Naive thymus-derived CD8-positive, alpha-beta T cell (primary cell): ENCODE results near the gene HS3ST5. TPM values are rescaled to one million over a fixed set of nuclear protein-coding genes. Genes with fewer than 3 reads are reported as not detected.

Experiments
- ATAC-seq, 2 donors: fragments of 150-1000 bp; cut with Tn5 transposase in 1 of 2; sonication (Bioruptor Pico), chemical (Tn5 transposase) in 1 of 2; 1 replicate in 1 of 2; 2 replicates in 1 of 2; pipeline ENCODE4 v1.10.0; 2021; ENCODE audit warnings: mild to moderate bottlenecking in 2 of 2, moderate library complexity in 2 of 2
- POLR2A ChIA-PET: fragments of 350-600 bp; sonication (Branson Sonifier 250); formaldehyde crosslinking; loops from one replicate; lab custom pipeline; 2021; ENCODE audit warnings: antibody characterized with exemption; lab: Charles Lee
- DNase-seq, 10 donors: peaks; one replicate each; pipeline versions ENCODE4 v3.0.0 to v3.0.0-alpha.2; 2020 to 2022
- H3K27ac Mint-ChIP-seq, 10 donors: one replicate each; pipeline ENCODE4 v1.8.0; 2020 to 2022; ENCODE audit warnings: mild to moderate bottlenecking in 10 of 10, mixed read lengths in 10 of 10, moderate library complexity in 4 of 10, inconsistent platforms in 1 of 10
- H3K27me3 Mint-ChIP-seq, 5 donors: one replicate each; pipeline ENCODE4 v1.8.0; 2021 to 2022; ENCODE audit warnings: mixed read lengths in 5 of 5
- H3K36me3 Mint-ChIP-seq, 3 donors: one replicate each; pipeline ENCODE4 v1.8.0; 2020 to 2022; ENCODE audit warnings: mixed read lengths in 3 of 3, mild to moderate bottlenecking in 2 of 3, inconsistent platforms in 1 of 3
- H3K4me1 Mint-ChIP-seq, 4 donors: one replicate each; pipeline ENCODE4 v1.8.0; 2021 to 2022; ENCODE audit warnings: mixed read lengths in 4 of 4
- H3K4me3 Mint-ChIP-seq, 10 donors: one replicate each; pipeline ENCODE4 v1.8.0; 2020 to 2022; ENCODE audit warnings: mild to moderate bottlenecking in 10 of 10, mixed read lengths in 10 of 10, moderate library complexity in 6 of 10, inconsistent platforms in 1 of 10
- H3K9me3 Mint-ChIP-seq, 9 donors: one replicate each; pipeline ENCODE4 v1.8.0; 2020 to 2022; ENCODE audit warnings: mixed read lengths in 9 of 9, mild to moderate bottlenecking in 3 of 9, inconsistent platforms in 1 of 9, moderate library complexity in 1 of 9
- polyA plus RNA-seq, 3 donors: library from polyadenylated mRNA; unstranded; fragments of 300-500 nt; fragmentation: Illumina TruSeq; gene quantifications; one replicate each; pipeline ENCODE4 v1.2.3, GENCODE V29; 2021
- total RNA-seq, 8 experiments: library from RNA in 2 of 8; stranded (reverse) in 2 of 8; gene quantifications; one replicate each; pipeline ENCODE4 v1.2.3 and lab custom pipeline; 2021 to 2026

Gene HS3ST5
- total RNA-seq, result not detected
- polyA plus RNA-seq, result not detected
- 0 reads per million in 6 experiments for total RNA-seq (lab: John Stamatoyannopoulos, UW)

GRCh38 chr6:114342826-114343781 is at the start of gene HS3ST5:
Gene HS3ST5 (minus strand): TSS chr6:114343023. CDS start chr6:114062845, 280,178 bp downstream.
- H3K4me1 Mint-ChIP-seq, result peaks cover 0 to 8% (median 1%) of the 10 kb centered on the region in 4 donors
- H3K4me3 Mint-ChIP-seq, result peak within 1 kb of the TSS in 4 of 10 donors; percentile 15 to 37 (median 34)
- H3K27me3 Mint-ChIP-seq, result peaks cover 12 to 25% (median 20%) of the 10 kb centered on the region in 5 donors
- no peaks in the 10 kb centered on the region for H3K36me3 Mint-ChIP-seq
- ATAC-seq (no peak), DNase-seq (peak in 1 of 10 donors; percentile 2)
- peaks cover 0 to 2% (median 0%) of the 10 kb centered on the region in 9 donors for H3K9me3 Mint-ChIP-seq
- peak within 1 kb of the TSS in 1 of 10 donors; percentile 68 for H3K27ac Mint-ChIP-seq
- POLR2A ChIA-PET, result no interaction called here

- POLR2A ChIA-PET, result no interaction called here
- H3K27me3 Mint-ChIP-seq, result no peaks in the 10 kb centered on the region
- H3K27ac Mint-ChIP-seq, result no peak overlapping the region
- ATAC-seq (no peak), DNase-seq (no peak)
- no peak overlapping the region for H3K4me3 Mint-ChIP-seq
- no peaks in the 10 kb centered on the region for H3K4me1 Mint-ChIP-seq
- H3K36me3 Mint-ChIP-seq, result no peaks in the 10 kb centered on the region
- peaks cover 0 to 9% (median 0%) of the 10 kb centered on the region in 9 donors for H3K9me3 Mint-ChIP-seq
Observed at GRCh38 chr6:114390176-114390575, 47.4 kb upstream of the HS3ST5 start.

- POLR2A ChIA-PET, result no interaction called here
- no peak overlapping the region for H3K27ac Mint-ChIP-seq
- no peak overlapping the region for H3K4me3 Mint-ChIP-seq
- DNase-seq (no peak), ATAC-seq (no peak)
- H3K36me3 Mint-ChIP-seq, result no peaks in the 10 kb centered on the region
- H3K9me3 Mint-ChIP-seq, result peaks cover 0 to 9% (median 0%) of the 10 kb centered on the region in 9 donors
- H3K4me1 Mint-ChIP-seq, result no peaks in the 10 kb centered on the region
- no peaks in the 10 kb centered on the region for H3K27me3 Mint-ChIP-seq
Observed at GRCh38 chr6:114389111-114389510, 46.3 kb upstream of the HS3ST5 start.

GRCh38 chr6:114382406-114382805 is 39.6 kb upstream of the HS3ST5 start:
- POLR2A ChIA-PET, result no interaction called here
- Mint-ChIP-seq H3K9me3 (peaks cover 0 to 3% (median 0%) of the 10 kb centered on the region in 9 donors), H3K27me3 (peaks cover 0 to 4% (median 0%) of the 10 kb centered on the region in 5 donors), H3K4me3 (no peak overlapping the region), H3K36me3 (no peaks in the 10 kb centered on the region), H3K4me1 (no peaks in the 10 kb centered on the region), H3K27ac (no peak overlapping the region)
- DNase-seq, result no peak
- ATAC-seq, result no peak

GRCh38 chr6:114377881-114378280 is 35.1 kb upstream of the HS3ST5 start:
- no peaks in the 10 kb centered on the region for H3K4me1 Mint-ChIP-seq
- H3K36me3 Mint-ChIP-seq, result no peaks in the 10 kb centered on the region
- peaks cover 0 to 3% (median 0%) of the 10 kb centered on the region in 9 donors for H3K9me3 Mint-ChIP-seq
- H3K27me3 Mint-ChIP-seq, result peaks cover 0 to 4% (median 0%) of the 10 kb centered on the region in 5 donors
- H3K4me3 Mint-ChIP-seq, result no peak overlapping the region
- no peak overlapping the region for H3K27ac Mint-ChIP-seq
- POLR2A ChIA-PET, result no interaction called here
- no peak for ATAC-seq
- DNase-seq, result no peak

- no peak for DNase-seq
- Mint-ChIP-seq H3K9me3 (peaks cover 0 to 3% (median 0%) of the 10 kb centered on the region in 9 donors), H3K27me3 (peaks cover 0 to 4% (median 0%) of the 10 kb centered on the region in 5 donors), H3K36me3 (no peaks in the 10 kb centered on the region), H3K27ac (no peak overlapping the region), H3K4me3 (no peak overlapping the region), H3K4me1 (no peaks in the 10 kb centered on the region)
- POLR2A ChIA-PET, result no interaction called here
- ATAC-seq, result no peak
Observed at GRCh38 chr6:114376611-114377175, 33.9 kb upstream of the HS3ST5 start.

- no peak overlapping the region for H3K27ac Mint-ChIP-seq
Observed at GRCh38 chr6:114375541-114376192, 32.8 kb upstream of the HS3ST5 start.

GRCh38 chr6:114367315-114367961 is 24.6 kb upstream of the HS3ST5 start:
- no peak overlapping the region for H3K4me3 Mint-ChIP-seq
- ATAC-seq (no peak), DNase-seq (no peak)
- H3K27me3 Mint-ChIP-seq, result peaks cover 0 to 4% (median 0%) of the 10 kb centered on the region in 5 donors
- no peaks in the 10 kb centered on the region for H3K4me1 Mint-ChIP-seq
- no peak overlapping the region for H3K27ac Mint-ChIP-seq
- no peaks in the 10 kb centered on the region for H3K36me3 Mint-ChIP-seq
- H3K9me3 Mint-ChIP-seq, result peaks cover 0 to 10% (median 0%) of the 10 kb centered on the region in 9 donors
- POLR2A ChIA-PET, result no interaction called here

More at GRCh38 chr6:114375541-114376192, 32.8 kb upstream of the HS3ST5 start:
- peaks cover 0 to 3% (median 0%) of the 10 kb centered on the region in 9 donors for H3K9me3 Mint-ChIP-seq
- H3K4me3 Mint-ChIP-seq, result no peak overlapping the region
- H3K4me1 Mint-ChIP-seq, result no peaks in the 10 kb centered on the region
- DNase-seq, result no peak
- H3K27me3 Mint-ChIP-seq, result peaks cover 0 to 4% (median 0%) of the 10 kb centered on the region in 5 donors
- POLR2A ChIA-PET, result no interaction called here
- no peak for ATAC-seq
- H3K36me3 Mint-ChIP-seq, result no peaks in the 10 kb centered on the region

- no peak for ATAC-seq
- Mint-ChIP-seq H3K4me1 (no peaks in the 10 kb centered on the region), H3K36me3 (no peaks in the 10 kb centered on the region), H3K27me3 (peaks cover 0 to 4% (median 0%) of the 10 kb centered on the region in 5 donors), H3K27ac (no peak overlapping the region), H3K9me3 (peaks cover 0 to 10% (median 0%) of the 10 kb centered on the region in 9 donors), H3K4me3 (no peak overlapping the region)
- DNase-seq, result no peak
- POLR2A ChIA-PET, result no interaction called here
Observed at GRCh38 chr6:114366899-114367298, 24.1 kb upstream of the HS3ST5 start.

- Mint-ChIP-seq H3K4me3 (no peak overlapping the region), H3K9me3 (peaks cover 0 to 10% (median 0%) of the 10 kb centered on the region in 9 donors), H3K27ac (no peak overlapping the region), H3K4me1 (no peaks in the 10 kb centered on the region), H3K27me3 (peaks cover 0 to 4% (median 0%) of the 10 kb centered on the region in 5 donors), H3K36me3 (no peaks in the 10 kb centered on the region)
- ATAC-seq (no peak), DNase-seq (no peak)
- POLR2A ChIA-PET, result no interaction called here
Observed at GRCh38 chr6:114364301-114364700, 21.5 kb upstream of the HS3ST5 start.

GRCh38 chr6:114362957-114363356 is 20.1 kb upstream of the HS3ST5 start:
- Mint-ChIP-seq H3K9me3 (peaks cover 0 to 10% (median 0%) of the 10 kb centered on the region in 9 donors), H3K4me1 (no peaks in the 10 kb centered on the region), H3K27me3 (peaks cover 0 to 4% (median 0%) of the 10 kb centered on the region in 5 donors), H3K27ac (no peak overlapping the region), H3K4me3 (no peak overlapping the region), H3K36me3 (no peaks in the 10 kb centered on the region)
- ATAC-seq (no peak), DNase-seq (no peak)
- POLR2A ChIA-PET, result no interaction called here

GRCh38 chr6:114362396-114362795 is 19.6 kb upstream of the HS3ST5 start:
- no peak for ATAC-seq
- DNase-seq, result no peak
- H3K4me3 Mint-ChIP-seq, result no peak overlapping the region
- peaks cover 0 to 7% (median 0%) of the 10 kb centered on the region in 9 donors for H3K9me3 Mint-ChIP-seq
- H3K4me1 Mint-ChIP-seq, result no peaks in the 10 kb centered on the region
- peaks cover 0 to 4% (median 0%) of the 10 kb centered on the region in 5 donors for H3K27me3 Mint-ChIP-seq
- H3K36me3 Mint-ChIP-seq, result no peaks in the 10 kb centered on the region
- POLR2A ChIA-PET, result no interaction called here
- no peak overlapping the region for H3K27ac Mint-ChIP-seq
